GM18519 (cell line): ENCODE results near the gene PSPN.
A peak's percentile ranks its signal among the peaks of the same experiment; 100 is the strongest.

Experiments
- ATAC-seq: cut with Tn5 transposase; IDR thresholded peaks from one replicate; pipeline ENCODE4 v1.9.1; 2021; ENCODE audit warnings: mild to moderate bottlenecking, moderate library complexity; ENCODE audit not compliant: unreplicated experiment, low FRiP score

The PSPN gene

GRCh38 chr19:6375411-6376010, at the start of gene PSPN:
Gene PSPN (minus strand): TSS chr19:6375933. CDS start chr19:6375849, 84 bp downstream.
- ATAC-seq: no peak

GRCh38 chr19:6424939-6425731, 49.4 kb upstream of the PSPN start:
- peak; percentile 71 for ATAC-seq

- no peak for ATAC-seq
These were observed 48.6 kb upstream of the PSPN start, which contains the start of gene KHSRP for GRCh38 chr19:6424195-6424938. Gene KHSRP (minus strand): TSS chr19:6424811. CDS start chr19:6424701, 110 bp downstream.

GRCh38 chr19:6423499-6424194, 47.9 kb upstream of the PSPN start:
- ATAC-seq: no peak

GRCh38 chr19:6421075-6422014, 45.6 kb upstream of the PSPN start:
- ATAC-seq: no peak

GRCh38 chr19:6418562-6418932, 42.8 kb upstream of the PSPN start:
- no peak for ATAC-seq

GRCh38 chr19:6417713-6418561, 42.2 kb upstream of the PSPN start:
- no peak for ATAC-seq

GRCh38 chr19:6416658-6417405, 41.1 kb upstream of the PSPN start:
- ATAC-seq: no peak

GRCh38 chr19:6415591-6416190, 40.0 kb upstream of the PSPN start:
- no peak for ATAC-seq

GRCh38 chr19:6414793-6415590, 39.3 kb upstream of the PSPN start:
- ATAC-seq: no peak

GRCh38 chr19:6413721-6414643, 38.2 kb upstream of the PSPN start:
- ATAC-seq: no peak

GRCh38 chr19:6413291-6413690, 37.6 kb upstream of the PSPN start:
- ATAC-seq: no peak

- ATAC-seq: no peak
These were observed 36.8 kb upstream of the PSPN start for GRCh38 chr19:6412447-6413091.

- no peak for ATAC-seq
These were observed 36.3 kb upstream of the PSPN start for GRCh38 chr19:6412061-6412446.

GRCh38 chr19:6409346-6409745, 33.6 kb upstream of the PSPN start:
- ATAC-seq: no peak
